A204.1 (cell line): Measurements from ENCODE around the gene TGFBR2.
"Not testable (repeated sequence)": the region's sequence is repeated elsewhere in the genome, so short reads cannot be mapped to it uniquely, and the experiment has no call there.

ENCODE experiments used
- FAIRE-seq: peaks from 2 replicates; lab custom pipeline; 2012; peaks lifted over from hg19 to GRCh38; lab: Jason Lieb, UNC

The TGFBR2 gene

DNA sequence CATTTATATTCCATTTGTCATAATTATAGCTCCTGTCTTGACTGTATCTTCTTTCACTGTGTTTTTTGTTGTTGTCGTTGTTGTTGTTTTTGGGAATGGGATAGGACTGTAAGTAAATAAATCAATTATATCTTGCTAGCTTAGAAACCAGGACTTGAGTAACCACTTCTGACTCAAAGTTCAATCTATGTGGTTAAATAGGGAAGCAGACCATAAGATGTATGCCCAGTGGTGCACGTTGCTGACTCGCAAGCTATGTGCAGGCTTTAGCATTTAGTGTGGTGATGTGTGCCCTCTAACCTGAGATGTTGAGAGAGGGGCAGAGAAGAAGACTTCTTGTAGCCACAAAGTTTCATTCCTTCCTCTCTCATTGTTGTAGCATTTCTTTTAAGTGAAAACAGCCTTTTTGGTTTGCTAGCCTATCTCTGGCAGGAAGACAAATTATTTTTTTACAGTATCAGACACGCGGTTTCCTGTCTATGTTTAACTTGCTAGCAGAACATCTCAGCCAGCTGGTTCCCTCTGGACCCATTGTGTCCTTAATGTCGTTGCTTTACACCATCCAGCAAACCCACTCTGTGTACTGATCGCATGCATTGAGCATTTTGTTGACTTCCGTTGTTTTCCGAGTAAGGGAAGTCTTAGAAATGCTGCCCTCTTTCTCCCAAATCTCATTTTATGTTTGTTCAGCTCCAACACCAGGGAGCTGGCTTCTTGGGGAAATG is 52.1 kb downstream of the TGFBR2 start:
- no peak for FAIRE-seq

DNA sequence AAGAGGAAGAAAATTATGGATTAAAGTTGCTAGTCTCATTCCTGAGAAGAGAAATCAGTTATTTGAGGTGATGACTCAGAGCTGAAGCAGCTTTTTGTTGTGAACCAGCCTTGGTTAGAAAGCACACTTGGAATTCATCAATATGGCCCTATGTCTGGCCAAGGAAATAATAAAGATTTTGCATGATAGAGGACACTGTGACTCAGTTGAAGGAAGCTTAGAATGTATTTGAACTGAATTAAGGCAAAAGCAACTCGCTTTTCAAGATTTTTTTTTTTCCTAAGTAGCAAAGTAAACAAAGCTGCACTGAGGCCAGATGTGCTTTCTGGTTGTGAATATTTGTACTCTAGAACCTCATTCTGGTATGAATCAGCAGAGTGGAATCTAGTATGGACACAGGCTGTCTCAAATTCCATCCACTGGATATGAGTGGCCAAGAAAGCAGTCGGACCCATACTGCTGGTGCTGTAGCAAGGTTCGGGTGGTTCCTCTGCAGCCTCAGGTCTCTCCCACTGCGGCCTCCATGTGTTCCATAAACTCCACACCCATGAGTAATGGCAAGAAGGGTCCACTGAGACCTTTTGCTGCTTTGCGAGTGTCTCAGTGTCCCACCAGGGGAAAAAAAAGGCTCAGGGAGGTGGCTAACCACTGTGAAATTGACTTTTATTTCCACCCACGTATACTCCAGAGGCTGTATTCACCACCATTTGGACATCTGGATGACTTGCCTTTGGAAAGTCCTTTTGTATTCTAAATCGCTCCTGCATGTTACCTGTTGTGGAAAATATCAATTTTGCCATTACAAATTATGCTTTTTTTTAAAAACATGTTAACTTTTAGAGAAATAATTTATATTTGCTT is 53.1 kb downstream of the TGFBR2 start:
- FAIRE-seq, result no peak

DNA sequence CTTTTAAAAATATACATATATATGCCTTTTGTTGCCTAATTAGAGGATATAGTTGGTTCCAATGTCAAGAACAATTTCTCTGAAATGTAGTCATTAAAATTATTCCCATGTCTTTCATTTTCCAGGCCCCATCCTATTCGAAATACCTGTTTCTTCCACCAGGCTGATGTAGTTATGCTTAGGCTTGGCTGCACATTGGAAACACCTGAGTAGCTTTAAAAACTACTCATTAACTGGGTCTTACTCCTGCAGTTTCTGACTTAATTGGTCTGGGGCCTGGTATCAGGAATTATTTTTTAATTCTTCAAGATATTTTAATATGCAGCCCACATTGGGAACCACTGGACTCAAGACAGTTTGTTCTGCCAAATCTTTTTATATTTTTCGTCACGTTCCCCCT is 53.7 kb downstream of the TGFBR2 start:
- no peak for FAIRE-seq

DNA sequence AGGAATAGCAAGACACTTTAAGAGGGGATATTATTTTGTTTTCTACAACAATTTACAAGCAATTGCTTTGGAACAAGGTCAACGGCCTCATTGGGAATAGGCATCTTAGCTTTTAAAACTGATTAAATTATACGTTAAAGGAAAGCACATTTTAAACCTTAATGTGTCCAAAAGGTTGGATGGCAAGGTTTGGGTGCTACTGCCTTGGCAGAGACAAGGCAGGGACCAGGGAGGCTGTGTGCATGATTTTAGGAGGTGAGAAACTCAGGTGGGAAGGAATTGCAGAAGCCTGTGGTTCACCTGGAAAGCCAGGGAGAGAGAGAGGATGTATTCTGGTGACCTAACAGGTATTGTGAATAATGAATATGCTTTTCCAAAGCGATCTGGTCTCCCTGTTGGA is 54.3 kb downstream of the TGFBR2 start:
- no peak for FAIRE-seq

DNA sequence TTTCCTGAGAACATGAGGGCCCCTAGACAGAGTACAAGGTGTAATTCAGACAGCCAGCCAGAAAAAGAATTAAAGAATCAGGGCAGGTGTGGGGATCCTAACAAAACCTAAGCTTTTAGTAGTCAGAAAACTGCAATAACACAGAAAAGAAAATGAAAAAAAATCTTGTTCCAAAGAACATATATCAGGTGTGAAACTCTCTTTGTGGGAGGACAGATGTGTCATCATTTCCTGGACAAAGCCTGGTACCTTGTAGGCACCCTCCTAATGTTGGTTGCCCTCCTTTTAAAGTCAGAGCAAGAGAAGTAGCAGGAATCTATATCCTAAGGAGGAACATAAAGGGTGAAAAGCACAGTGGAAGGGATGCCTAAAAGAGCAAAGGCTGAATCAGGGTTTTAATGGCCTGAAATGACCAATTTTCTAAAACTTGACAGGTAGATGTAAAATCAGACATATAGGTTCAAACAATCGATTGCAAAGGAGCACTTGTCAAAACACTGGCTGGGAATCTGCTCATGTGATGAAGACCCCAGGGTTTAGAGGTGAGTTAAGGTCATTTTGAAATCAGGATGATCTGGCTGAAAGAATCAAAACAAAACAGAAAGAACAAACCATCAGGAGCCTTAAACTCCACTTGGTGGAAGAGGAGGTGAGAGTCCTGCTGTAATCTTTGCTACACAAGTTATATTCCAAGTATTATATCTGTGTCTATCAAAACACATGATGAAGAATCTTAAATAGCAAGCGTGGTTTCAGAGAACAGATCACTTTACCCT is 54.9 kb downstream of the TGFBR2 start:
- FAIRE-seq, result no peak

DNA sequence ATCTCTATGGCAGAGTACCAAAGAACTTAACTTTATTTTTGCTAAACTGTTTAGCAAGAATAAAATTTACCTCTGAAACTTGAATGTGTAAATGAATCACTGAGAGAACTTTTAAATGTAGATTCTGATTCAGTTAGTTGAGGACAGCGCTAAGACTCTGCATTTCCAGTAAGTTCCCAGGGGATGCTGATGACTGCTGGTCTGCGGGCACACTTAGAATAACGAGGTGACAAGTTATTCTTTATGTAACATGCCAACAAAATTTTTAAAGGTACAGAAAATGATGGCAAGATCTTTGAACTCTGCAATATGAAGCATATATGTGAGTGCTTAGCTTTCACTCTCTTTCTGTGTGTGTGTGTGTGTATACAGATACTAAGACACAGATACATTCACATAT is 56.4 kb downstream of the TGFBR2 start:
- FAIRE-seq, result no peak

DNA sequence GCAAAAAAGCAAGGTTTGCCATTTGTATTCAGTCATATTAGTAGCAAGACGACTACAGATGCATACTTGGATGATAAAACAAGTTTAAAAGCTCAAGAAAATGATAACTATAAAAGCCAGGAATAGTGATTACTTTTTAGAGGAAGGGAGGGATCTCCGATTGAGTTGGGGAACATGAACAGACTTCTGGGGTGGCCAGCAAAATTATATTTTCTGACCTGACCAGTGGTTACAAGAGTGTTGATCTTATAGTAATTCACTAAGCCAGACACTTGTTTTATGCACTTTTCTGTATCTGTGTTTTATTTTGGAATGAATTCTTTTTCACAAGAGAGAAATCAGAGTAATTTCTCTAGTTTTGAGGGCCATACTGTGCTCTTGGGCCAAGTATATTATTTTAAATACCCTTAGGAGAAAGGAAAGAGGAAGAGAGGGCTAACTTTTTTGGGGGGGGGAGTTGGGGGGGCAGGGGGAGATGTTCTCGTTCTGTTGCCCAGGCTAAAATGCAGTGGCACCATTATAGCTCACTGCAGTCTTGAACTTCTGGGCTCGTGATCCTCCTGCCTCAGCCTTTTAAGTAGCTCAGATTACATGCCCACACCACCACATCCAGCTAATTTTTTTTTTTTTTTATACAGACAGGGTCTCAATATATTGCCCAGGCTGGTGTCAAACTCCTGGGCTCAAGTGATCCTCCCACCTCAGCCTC is 57.3 kb downstream of the TGFBR2 start:
- FAIRE-seq, result no peak

DNA sequence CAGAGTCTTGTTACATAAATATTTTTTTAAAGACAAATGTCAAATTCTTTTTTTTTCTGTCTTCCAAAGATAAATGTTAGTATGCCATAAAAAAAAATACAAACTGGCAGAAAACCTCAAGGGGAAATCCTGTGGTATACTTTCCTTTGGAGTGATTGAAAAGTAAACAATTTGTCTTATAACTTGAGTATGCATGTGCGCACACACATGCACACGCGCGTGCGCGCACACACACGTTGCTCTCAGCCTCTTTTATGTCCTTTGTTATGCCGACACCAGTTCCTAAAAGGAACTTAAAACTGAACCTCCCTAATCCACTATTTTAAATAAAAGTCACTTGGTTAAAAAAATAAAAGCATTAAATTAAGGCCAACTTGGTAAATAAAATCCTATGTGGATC is 58.1 kb downstream of the TGFBR2 start:
- no peak for FAIRE-seq

DNA sequence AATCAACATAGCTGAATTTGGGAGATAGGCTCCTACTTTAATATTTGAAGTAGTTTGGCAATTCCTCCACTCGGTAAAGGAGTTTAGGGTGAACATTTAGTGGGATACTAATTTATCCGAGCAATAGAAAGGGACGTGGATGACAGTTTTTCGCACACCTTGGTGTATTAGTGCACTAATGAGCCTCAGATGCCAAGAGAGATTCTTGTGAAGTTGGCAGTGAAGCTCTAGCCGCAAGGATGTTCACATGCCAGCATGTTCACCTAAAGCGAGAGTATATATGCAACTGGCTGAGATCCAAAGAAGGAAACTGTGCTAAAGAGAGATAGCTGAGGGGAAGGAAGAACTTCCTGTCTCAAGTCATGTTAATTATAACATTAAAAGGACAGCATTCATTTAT is 58.5 kb downstream of the TGFBR2 start:
- FAIRE-seq, result no peak

DNA sequence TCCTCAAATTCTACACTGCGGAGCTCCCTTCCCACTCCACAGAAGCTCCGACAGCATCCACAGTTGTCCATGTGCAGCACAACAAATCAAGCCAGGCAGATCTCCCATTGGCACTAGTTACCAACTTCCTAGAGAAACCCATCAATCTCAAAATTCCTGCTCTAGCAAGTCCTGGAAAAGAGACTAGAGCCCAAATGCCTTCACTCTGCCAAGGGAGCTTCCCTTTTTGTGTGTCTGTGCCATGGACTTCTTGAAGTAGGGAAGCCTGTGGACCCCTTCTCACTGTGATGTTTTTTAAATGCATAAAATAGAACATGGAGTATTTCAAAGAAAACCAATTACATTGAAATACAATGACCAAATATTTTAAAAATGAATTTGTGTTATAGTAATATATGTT is 59.1 kb downstream of the TGFBR2 start:
- no peak for FAIRE-seq

DNA sequence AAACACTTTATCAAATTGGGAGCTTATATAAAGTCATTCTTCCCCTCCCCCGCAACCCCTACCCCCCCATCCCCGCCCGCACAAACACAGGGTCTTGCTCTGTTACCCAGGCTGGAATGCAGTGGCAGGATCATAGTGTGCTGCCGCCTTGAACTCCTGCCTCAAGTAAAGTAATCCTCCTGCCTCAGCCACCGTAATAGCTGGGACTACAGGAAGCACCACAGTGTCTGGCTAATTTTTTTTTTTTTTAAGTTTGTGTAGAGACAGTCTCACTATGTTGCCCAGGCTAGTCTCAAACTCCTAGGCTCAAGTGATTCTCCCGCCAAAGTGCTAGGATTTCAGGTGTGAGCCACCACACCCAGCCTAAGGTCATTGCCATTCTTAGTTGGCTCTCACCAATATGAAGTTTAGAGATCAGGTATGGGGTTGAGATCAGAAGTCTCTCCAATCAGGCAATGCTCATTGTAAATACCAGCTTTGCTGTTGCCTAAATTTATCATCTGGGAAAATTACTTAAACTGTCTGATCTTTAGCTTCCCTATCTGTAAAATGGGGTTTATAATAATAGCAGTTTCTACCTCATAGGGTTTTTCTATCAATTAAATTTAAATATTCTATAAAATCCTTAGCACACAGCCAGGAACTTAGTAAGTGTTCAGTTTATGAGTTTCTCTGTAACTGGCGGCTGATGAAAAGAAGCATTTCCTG is 60.3 kb downstream of the TGFBR2 start:
- FAIRE-seq, result no peak

DNA sequence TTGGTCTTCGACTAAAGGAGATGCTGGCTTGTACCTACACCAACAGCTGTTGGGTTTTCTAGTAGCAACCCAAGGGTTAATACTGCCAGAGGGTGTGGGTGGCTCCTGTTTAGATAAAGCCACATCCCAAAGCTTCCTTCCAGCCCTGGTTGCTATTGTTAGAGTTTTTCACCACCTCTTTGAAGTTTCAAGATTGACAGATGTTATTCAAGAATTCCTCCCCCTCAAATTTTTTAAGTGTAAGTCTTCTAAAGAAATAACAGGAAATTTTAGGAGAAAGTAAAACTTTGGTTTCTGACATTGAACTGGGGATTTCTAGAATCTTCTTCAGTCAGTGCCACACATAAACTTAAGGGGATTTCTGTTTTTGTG is 60.9 kb downstream of the TGFBR2 start:
- FAIRE-seq, result no peak

DNA sequence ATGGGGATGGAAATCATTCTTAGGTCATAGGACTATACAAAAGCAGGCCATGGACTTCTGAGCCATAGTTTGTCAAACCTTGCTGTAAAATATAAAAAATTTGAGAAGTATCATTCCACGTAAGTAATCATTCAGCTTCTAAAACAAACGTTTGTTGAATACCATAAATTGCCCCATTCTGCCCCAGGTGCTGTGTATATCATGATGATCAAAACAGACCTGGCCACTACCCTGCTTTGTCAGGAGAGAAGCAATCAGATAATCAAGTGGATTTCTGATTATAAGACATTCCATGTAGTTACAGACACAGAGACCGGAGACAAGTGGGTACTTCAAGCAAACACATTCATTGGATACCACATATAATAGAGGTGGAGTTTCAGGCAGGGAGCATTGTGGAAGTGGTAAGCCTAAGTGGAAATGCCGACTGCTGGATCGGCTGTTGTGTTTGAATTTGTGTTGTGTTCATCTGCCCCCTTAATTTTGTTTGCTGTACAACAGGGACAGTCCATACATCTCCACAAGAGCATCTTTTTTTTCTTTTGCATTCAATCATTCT is 61.7 kb downstream of the TGFBR2 start:
- no peak for FAIRE-seq

DNA sequence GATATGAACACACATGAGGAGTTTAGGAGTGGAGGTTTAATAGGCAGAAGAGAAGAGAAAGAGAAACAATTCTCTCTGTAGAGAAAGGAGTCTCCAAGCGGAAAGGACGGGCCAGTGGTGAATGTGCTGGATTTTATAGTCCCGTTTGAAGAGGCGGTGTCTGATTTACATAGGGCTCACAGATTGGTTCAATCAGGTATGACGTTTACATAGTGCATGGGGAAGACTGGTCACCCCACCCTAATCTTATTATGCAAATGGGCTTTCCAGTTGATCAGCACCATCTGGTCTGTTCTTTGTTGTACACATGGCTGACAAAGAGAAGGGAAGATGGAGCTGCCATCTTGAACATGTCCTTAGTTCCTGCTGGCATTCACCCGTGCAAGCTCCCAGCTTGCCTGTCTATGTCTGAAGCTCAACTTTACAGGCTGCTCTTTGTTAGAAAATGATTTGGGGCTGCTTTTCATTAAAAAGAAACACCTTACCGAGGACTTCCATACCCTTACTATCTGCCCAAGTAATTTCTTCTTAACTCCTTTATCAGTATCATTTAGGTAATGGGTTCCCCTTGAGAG is 63.0 kb downstream of the TGFBR2 start:
- not testable (repeated sequence) for FAIRE-seq

DNA sequence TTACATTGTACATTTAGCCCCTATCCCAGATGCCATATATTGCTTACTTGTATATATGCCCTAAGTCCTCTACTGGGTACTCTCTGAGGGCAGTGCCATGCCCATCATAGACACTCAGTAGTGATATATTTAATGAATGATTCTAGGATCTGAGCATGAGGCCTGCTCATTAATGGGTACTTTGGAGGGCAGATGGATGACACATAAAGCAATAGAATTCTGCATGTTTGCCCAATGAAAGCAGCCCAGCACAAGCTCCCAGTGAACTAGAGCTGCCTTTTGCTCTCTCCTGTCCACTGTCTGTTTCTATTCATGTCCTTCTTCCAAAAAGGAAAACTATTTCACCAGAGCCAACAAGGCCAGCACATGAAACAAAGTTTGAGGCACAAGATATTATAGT is 63.9 kb downstream of the TGFBR2 start:
- no peak for FAIRE-seq

DNA sequence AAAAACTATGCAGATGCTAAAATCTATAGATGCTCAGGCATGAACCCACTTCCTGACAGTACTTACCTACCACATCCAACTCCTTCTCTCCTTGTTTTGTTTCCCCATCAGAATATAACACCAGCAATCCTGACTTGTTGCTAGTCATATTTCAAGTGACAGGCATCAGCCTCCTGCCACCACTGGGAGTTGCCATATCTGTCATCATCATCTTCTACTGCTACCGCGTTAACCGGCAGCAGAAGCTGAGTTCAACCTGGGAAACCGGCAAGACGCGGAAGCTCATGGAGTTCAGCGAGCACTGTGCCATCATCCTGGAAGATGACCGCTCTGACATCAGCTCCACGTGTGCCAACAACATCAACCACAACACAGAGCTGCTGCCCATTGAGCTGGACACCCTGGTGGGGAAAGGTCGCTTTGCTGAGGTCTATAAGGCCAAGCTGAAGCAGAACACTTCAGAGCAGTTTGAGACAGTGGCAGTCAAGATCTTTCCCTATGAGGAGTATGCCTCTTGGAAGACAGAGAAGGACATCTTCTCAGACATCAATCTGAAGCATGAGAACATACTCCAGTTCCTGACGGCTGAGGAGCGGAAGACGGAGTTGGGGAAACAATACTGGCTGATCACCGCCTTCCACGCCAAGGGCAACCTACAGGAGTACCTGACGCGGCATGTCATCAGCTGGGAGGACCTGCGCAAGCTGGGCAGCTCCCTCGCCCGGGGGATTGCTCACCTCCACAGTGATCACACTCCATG is 65.3 kb downstream of the TGFBR2 start:
- FAIRE-seq, result no peak

DNA sequence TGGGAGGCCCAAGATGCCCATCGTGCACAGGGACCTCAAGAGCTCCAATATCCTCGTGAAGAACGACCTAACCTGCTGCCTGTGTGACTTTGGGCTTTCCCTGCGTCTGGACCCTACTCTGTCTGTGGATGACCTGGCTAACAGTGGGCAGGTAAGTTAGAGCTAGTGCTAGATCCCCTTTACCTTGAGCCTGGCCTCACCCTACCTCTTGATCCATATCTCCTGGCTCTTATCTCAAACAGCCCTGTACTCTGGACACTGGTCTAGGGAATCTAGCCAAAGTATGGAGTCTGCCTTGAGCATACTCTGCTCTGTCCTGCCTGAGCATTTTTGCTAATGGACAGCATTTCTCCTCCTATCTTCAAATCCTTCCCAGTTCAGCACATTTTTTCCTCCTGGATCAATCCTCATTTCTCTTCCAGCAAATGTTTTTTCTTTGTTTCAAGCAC is 65.9 kb downstream of the TGFBR2 start:
- no peak for FAIRE-seq

DNA sequence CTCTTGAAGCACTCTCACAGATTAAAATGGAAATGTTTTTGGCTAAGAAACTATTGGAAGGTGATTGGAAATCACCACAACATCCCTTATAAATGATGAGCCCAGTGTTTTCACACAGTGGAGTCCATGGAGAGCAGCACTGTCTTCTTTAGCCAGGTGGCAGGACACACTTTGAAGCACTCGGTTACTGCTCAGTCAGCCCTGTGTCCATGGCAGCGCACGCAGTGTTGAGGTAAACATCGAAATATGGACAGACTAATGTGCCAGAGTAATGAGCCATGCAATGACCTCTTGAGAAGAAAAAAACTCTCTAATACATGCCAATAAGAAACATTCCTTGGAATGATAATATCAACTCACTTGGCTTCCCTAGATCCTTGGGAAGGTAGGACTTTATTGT is 66.6 kb downstream of the TGFBR2 start:
- no peak for FAIRE-seq

DNA sequence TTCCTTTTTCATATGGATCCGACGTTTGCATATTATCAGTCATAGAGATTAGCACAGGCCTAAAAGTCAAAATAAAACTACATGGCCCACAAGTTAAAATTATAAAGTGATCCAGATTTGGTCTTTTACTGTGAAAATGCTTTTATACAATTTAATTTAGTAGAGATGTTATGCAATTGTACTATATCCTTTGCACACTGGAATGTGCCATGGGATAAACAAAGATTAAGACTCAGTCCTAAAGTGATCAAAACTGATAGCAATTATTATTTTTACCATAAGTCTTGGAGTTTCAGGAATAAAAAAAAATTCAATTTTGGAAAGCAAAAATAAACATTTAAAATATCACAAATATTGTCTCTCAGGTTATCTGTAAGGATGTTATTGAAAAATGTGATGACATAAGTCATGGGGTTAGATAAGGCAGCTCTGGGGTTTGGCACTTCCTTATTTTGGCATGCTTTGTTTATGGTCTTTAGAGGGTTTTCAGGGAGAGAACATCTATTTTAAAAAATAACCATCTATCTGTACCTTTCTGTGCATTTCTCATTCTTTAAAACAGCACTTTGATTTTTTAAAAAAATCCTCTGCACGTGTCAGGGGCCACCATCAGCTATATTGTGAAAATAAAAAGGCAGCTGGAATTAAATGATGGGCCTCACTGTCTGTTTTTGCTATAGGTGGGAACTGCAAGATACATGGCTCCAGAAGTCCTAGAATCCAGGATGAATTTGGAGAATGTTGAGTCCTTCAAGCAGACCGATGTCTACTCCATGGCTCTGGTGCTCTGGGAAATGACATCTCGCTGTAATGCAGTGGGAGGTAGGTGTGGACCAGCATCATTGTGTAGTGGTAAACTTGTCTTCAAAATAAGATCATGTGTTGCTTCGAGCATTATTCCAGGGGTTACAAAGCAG is 67.3 kb downstream of the TGFBR2 start:
- FAIRE-seq, result no peak
